GM20431 (cell line): Measurements from ENCODE around the gene RNF14.
"Not testable (repeated sequence)": the region's sequence is repeated elsewhere in the genome, so short reads cannot be mapped to it uniquely, and the experiment has no call there.

ENCODE experiments used
- in situ Hi-C: fragments of 300-500 bp; cut with MseI, MboI; formaldehyde crosslinking; loops from one replicate; pipeline ENCODE4 v1.15.0; 2020; ENCODE audit warnings: low sequenced_read_pairs; ENCODE audit not compliant: unreplicated experiment

RNF14 gene

DNA sequence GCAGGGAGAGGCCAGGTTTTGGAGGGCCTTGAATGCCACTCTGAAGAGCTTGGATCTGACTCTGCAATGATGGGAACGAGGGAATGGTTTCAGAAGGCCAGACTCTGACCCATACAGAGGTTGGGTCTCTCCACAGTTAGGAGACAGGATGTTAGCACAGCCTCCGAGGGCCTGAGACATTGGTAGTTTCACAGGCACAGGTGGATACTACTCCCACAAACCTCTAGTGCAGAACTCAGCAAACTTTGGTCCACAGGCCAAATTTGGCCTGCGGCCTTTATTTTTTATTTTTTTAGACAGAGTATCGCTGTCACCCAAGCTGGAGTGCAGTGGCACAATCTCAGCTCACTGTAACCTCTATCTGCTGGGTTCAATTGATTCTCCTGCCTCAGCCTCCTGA, 41.0 kb downstream of the RNF14 start:
- in situ Hi-C loops: loop anchor here (10.0 kb wide), 1 partner anchor 115 kb away; no protein-coding TSS in a partner anchor

DNA sequence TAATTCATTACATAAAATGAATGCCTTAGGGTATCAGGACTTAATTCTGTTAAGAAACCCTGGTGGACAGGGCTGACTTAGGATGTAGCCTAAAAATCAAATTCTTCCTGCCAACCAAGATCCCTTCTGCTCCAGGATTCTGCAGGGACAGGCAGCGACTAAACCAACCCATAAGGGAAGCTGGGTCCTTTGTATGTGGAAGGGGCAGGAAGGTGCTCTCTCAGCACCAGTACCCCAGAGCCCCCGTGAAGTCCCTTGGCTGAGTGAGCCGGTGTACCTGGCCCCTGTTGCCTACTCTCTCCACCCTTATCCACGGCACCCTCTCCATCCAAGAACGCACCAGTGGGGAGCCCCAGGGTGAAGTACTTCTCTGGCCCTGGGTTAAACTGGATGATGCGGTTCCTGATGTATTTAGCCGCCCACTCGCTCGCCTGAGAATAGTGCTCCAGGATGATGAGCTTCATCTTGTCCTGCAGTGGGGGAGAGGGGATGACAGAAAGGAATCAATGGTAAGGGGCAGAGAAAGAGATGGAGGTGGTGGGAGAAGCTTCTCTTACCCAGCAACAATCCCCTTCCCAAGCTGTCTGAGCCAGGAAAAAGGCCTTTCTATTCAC, 42.8 kb downstream of the RNF14 start:
- in situ Hi-C loops: no loop called here

DNA sequence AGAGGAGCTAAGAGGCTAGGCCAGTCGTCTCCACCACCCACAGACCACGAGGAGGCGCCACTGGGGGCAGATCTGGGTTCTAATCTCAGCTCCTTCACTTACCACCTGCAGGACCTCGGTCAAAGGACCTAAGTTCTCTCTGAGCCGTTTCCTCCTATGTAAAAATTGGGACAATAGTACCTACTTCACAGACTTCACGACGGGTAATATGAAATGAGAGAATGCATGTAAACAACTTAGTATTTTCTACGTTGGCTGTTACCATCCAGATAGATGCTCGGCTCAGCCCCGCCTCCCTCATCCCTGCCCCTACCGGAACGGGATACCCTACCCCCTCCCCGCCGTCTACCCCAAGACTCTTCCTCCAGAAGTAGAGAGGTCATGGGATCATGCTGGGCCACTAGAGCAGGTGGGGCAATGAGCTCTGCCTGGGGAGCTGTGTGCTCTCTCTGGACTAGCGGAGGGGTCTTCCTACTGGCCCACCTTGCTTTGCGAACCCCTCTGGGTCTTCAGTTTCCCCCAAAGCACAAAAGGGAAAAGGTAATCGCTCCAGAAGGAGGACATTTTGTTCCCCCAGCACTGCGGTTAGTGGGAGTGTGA, 43.4 kb downstream of the RNF14 start:
- in situ Hi-C loops: no loop called here

DNA sequence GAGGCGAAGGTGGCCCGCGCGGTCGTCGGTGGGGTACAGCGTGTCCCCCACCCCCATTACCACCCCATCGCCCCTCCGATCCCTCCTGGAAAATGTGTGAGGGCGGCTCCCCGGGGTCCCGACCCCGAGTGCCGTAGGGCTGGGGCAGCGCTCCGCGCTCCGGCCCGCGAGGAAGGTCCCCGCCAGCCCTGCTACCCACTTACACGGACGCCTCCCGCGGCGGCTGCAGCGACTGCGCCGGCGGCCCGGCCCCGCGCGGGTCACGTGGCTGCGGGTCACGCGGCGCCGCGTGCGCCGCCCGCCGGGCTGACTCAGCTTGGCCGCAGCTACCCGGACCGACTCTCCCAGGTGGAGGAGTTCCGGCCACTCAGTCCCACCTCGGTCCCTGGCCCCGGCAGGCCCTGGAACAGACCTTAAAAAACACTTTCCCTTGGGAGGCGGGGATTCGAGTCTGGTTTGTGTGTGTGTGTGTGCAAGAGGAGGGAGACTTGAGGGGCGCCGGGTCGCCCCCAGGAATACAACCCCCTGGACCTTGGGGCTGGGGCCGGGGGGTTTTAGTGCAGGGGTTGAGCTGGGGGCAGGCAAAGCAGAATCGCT, 44.0 kb downstream of the RNF14 start, which contains the start of gene GNPDA1:
GNPDA1 (minus strand) TSS at position 236 of the 597 bp plus-strand sequence. CDS start 992 bp downstream, outside the sequence.
- in situ Hi-C loops: no loop called here

DNA sequence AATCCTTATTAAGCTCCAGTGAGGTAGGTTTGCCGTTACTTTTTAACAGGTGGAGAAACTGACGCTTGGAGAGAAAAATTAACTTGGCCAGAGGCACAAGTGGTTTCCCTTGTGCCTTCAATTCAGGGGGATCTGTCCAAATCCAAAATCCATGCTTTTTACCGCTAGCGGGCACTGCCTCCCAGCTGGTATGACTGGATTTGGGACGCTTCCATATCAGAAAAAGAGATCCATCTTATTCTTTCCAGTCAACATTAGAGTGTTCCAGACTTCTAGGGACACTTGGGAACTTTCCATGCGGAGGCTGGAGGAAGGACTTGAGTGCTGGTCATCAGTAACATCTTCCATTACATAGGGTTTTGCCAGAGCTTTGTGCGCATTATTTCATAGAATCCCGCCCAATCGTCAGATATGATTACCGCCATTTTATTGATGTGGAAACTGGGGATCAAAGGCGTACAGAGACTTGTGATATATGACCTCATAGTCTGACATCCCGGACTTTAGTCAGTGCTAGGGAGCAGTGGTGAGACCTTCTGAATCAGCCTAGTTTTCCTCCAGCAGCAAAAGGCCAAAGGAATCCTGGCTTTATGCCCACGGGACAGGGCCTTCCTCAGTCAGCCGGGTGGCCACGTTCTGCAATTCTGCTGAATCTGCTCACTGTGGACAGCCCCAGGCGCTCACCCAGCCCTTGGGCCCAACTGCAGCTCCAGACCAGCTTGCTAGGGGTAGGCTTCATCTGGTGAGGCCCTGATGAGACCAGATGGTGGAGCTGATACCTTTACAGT, 45.0 kb downstream of the RNF14 start:
- in situ Hi-C loops: no loop called here

DNA sequence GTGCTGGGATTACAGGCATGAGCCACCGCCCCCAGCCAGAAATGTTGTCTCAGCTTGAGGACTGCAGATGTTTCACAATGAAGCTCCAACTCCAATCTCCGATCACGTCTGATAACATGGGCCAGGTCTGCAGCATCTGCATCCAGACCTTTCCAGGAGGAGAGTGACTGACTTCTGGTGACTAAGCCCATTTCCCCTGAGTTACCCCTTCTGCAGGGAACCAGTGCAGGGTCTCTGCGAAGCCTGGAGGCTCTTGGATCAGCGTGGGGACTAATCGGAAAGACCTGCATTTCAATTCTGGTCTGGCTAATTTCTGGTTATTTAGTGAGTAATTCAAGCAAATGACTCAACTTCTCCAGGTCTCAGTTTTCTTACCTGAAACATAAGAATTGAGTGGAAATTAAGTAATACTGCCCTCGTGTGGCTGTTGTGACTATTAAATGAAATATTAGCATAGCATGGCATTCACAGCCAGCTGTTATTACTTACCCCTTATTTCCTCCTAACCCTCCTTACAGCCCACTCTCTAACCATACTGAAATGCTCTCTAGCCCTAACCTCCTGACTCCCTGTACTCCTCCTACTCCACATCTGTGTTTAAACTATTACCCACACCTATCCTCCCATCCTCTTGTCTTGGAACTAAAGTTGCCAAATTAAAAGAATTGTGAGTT, 46.1 kb downstream of the RNF14 start:
- in situ Hi-C loops: no loop called here

DNA sequence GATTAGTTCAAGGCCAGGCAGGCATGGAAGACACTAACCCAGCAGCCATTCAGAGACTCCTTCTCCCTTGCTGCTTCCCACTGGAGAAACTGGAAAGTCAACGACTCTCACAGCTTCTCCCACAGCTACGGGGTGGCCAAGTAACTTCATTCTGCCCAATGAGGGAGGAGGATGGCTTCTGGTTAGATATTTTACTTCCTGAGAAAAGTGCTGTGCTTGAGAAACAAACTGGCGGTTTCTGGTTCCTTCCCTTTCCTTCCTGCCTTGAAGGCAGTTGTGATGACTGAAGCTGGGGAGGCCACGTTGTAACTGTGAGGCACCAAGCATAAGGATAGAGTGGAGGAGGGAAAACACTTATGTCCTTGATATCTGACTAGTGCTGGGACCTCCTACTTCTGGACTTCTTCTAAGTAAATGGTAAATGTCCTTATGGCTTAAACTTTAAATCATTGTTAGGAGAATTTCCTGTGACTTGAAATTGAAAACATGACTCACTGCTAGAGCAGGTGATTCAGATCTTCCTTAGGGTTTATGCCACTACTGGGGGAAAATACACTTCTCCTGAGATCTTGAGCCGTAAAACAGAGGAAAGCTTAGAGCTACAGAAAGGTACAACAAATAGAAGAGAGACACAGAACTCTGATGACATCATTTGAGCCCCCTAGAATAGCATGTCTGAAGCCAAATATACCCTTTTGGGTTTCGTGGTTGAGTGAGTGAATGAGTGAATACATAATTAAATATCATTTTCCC, 47.1 kb downstream of the RNF14 start:
- in situ Hi-C loops: no loop called here

DNA sequence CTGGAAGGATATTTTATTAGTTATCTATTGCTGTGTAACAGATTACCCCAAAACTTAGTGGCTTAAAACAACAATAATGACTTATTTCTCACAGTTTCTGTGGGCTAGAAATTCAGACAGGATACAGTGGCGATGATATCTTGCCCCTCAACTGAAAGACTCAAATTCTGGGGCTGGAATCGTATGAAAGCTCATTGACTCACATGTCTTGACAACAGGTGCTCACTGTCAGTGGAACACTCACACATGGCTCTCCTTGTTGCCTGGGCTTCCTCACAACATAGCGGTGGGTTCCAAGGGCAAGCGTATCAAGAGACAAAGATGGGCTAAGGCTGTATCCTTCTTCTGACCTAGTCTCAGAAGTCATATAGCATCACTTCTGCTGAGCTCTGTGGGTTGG, 47.7 kb downstream of the RNF14 start:
- in situ Hi-C loops: no loop called here

DNA sequence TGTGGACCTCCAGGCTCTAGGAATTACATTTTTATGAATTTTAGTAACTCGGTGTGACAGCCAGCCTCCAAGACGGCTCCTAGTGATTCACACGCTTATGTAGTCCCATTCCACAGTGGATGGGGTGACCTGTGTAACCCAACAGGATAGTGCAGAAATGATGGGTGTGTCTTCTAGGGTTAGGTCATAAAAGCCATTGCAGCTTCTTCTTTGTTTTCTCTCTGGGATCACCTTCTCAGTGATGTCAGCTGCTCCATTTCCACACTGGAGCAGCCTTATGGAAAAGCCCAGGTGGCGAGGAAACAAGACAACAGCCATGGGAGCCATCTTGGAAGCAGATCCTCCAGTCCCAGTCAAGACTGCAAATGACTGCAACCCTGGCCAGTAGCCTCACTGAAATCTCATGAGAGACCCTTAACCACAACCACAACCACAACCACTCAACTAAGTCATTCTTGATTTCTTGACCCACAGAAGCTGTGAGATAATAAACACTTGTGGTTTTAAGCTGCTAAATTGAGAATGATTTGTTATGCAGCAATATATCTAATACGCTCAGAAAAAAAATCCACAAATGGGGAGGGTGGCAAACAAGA, 49.0 kb downstream of the RNF14 start:
- in situ Hi-C loops: no loop called here

DNA sequence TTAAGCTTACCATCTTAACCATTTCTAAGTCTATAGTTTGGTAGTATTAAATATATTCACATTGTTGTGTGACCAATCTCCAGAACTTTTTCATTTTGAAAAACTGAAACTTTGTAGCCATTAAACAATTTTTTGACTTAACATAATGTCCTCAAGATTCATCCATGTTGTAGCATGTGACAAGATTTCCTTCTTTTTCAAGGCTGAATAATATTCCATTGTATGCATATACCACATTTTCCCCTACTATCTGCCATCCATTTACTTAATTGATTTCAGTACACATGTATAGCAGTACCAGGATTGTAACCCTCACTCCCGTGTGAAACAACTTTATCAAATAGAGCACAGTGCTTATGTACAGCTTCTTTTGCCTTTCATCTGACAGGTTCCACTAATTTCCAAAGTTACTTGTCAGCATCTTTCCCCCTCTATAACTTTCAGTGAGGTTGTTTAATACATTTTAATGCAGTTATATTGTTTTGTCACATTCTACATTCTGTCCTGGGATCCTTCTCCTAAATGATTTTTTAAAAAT, 51.3 kb downstream of the RNF14 start:
- in situ Hi-C loops: no loop called here

DNA sequence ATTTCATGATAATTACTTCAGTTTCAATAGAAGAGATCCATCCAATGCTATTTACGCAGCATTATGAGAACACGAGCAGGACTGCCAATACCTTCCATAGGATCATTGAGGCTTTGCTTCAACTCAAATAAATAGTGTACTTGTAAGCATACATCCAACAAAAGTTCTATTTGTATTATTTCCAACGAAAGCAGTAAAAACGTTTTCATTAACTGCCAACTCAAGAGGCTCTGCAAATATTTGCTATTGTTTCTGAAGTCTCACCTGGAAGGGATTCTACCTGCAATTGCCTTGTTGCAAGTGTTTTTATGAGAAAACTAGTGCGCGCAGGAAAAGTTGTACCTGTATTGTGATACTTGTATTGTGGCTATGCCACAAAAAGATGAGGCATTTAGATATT, 54.9 kb downstream of the RNF14 start:
- in situ Hi-C loops: no loop called here

DNA sequence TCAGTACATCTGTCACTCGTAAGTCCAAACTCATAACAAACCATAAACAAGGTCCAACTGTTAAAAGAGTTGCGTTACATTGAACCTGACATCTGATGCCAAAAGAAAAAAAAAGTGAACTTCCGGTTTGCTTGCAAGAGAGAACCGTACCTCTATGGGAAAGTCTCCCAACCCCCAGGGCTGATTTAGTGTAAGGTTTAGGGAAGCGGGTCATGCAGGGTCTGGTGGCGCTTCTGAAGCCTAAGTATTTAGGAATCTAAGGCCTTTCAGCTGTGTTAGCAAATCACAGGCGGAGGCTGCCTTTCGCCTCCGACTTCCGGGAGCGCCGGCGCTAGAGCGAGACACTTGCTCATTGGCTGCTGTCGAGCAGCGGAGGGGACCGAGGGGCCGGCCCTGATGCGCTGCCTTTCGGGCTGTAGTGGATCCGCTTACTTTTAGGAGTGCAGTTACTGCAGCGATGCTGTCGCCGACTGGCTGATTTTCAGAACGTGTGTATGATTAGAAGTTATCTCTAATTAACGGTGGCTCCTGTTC, 55.9 kb downstream of the RNF14 start:
- in situ Hi-C loops: no loop called here

DNA sequence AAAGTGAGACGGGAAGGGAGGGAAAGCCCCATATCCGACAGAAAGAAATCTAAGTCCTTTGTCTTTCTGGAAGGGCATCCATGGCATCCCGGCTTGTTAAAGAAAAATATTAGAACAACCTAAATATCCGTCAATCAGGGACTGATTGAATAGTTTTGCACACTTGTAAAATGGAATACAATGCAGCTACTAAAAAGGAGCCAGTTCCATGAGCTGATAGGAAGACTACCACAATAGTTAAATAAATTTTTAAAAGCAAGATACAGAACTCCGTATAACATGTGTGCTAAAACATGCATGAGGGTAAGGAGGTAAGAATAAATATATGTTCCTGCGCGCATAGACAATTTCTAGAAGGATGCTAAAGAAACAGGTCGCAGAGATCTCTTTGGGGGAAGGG, 56.7 kb downstream of the RNF14 start:
- in situ Hi-C loops: no loop called here

DNA sequence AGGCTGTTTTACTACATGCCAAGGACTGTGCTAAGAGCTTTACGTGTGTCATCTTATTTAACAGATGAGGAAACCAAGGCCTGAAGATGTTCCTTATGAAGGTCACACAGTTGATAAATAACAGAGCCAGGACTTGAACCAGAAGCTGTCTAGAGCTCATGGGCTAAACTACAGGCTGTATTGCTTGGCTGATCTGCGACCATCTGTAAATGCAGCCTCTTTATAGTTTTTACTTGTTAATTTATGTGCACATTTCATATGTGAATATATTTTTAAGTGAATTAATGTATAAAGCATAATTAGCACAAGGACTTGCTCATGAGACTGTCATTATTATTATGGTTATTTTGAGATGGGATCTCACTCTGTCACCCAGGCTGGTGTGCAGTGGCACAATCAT, 63.2 kb downstream of the RNF14 start:
- in situ Hi-C loops: no loop called here

DNA sequence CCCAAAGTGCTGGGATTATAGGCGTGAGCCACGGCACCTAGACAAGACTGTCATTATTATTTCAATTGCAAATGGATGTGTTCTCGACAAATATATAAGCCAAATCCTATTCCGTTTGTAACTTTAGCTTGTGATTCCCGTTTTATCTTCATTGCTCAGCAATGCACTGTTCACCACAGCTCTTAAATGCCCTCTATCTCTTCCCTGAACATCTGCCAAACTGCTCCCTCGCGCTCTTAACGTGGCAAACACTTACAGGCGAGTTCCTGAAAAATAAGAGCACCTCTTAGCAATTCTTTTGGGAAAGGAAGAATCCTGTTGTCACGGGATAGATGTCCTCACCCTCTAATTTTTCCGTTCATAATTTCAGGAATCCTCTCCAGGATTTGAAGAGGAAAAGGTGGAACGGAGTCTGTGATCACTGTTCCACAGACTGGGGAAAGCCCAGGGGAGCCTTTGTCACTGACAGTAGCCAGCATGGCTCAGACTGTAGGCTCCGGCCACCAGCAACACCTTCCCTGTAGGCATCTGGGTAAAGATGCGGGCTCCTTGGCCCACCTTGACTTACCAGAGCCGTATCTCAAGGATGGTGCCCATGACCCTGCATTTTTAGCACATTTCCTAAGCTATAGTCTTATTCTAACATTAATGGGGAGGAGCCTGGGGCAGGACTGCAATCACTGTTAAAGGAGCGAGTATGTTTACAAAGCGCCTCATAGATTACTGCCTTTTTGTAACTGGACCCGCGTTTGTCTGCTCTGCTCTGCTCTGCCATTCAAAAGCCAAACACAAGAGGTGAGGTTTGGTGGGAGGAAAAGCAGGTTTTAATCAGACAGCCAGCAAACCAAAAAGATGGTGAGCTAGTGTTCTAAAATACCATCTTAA, 64.1 kb downstream of the RNF14 start:
- in situ Hi-C loops: no loop called here

DNA sequence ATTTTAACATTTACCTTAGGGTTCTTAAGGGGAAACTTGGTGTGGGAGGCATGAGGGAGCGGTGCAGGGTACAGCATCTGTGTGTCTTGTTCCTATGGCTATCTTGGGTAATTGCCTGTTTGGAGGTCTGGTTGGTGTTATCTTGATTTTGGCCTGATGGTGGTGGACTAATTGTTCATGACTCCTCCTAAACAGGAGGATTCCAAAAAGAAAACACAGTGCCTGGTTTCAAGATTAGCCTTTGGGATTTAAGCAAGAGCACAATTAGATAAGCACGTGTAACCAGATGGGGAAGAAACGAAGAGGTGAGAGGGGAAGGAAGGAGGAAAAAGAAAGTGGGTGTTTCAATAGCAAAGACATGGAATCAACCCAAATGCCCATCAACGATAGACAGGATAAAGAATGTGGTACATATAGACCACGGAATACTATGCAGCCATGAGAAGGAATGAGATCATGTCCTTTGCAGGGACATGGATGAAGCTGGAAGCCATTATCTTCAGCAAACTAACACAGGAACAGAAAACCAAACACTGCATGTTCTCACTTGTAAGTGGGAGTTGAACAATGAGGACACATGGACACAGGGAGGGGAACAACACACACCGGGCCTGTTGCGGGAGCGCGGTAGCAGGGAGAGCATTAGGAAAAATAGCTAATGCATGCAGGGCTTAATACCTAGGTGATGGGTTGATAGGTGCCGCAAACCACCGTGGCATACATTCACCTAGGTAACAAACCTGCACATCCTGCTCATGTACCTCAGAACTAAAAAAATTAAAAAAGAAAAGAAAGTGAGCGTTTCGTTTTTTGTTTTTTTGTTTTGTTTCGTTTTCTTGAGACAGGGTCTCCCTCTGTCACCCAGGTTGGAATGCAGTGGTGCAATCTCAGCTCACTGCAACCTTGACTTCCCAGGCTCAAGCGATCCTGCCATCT, 65.0 kb downstream of the RNF14 start:
- in situ Hi-C loops: not testable (repeated sequence)

DNA sequence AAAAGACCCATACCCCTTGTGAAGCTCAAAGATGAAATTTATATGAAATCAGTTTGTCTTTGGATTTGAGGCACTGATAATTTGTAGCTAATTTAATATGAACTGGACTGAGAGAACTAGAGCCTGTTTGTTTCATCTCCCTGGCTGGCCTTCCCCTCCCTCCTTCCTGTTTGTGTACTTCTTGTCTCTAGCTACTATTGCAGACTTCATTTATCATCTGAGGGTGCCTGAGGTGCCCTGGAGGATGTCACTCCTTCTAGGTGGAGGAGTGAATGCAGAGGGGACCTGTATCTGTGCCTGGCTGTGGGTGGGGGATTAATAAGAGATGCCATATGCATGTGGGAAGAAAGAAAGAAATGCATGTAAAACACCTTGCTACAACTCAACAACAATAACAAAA, 66.1 kb downstream of the RNF14 start:
- in situ Hi-C loops: no loop called here
